DND-41 (cell line): ENCODE measurements around the gene MAP4K1.
A peak's percentile ranks its signal among the peaks of the same experiment; 100 is the strongest.

ENCODE experiments used
- ATAC-seq: fragments of 200-7000 bp; cut with Tn5 transposase; 3 replicates; pipeline ENCODE4 v1.9.1; 2021; ENCODE audit warnings: low read depth; ENCODE audit not compliant: insufficient read depth
- DNase-seq: peaks from one replicate; pipeline ENCODE4 v3.0.0-alpha.2; 2020
- H2AFZ ChIP-seq: 2 replicates; pipeline ENCODE4 v1.6.0; 2012; ENCODE audit warnings: low read depth, low read length
- H3K27ac ChIP-seq: 2 replicates; pipeline ENCODE4 v1.5.1; 2012; ENCODE audit warnings: low read length, inconsistent platforms
- H3K27me3 ChIP-seq: fragments of 200-600 bp; sonication (generic); 2 replicates; pipeline ENCODE4 v1.6.0; 2012; ENCODE audit warnings: low read length, mild to moderate bottlenecking, inconsistent platforms; ENCODE audit not compliant: insufficient read depth, poor library complexity
- H3K36me3 ChIP-seq: 2 replicates; pipeline ENCODE4 v1.5.1; 2012; ENCODE audit warnings: low read length, inconsistent platforms; ENCODE audit not compliant: insufficient read depth
- H3K4me1 ChIP-seq: 2 replicates; pipeline ENCODE4 v1.5.1; 2012; ENCODE audit warnings: mild to moderate bottlenecking, low read length; ENCODE audit not compliant: insufficient read depth
- H3K4me2 ChIP-seq: 2 replicates; pipeline ENCODE4 v1.6.0; 2012; ENCODE audit warnings: mild to moderate bottlenecking, moderate library complexity, low read length, inconsistent platforms; ENCODE audit not compliant: insufficient read depth
- H3K4me3 ChIP-seq, 2 experiments: fragments of 200-600 bp in 1 of 2; shearing (Covaris generic) in 1 of 2; 2 replicates each; pipeline ENCODE4 v1.5.1; 2012 to 2016; ENCODE audit warnings: inconsistent platforms in 2 of 2, low read length in 2 of 2, mild to moderate bottlenecking in 2 of 2, low read depth in 1 of 2, moderate library complexity in 1 of 2
- H3K79me2 ChIP-seq: 2 replicates; pipeline ENCODE4 v1.6.0; 2012; ENCODE audit warnings: low read length, inconsistent platforms; ENCODE audit not compliant: insufficient read depth
- H3K9ac ChIP-seq: 2 replicates; pipeline ENCODE4 v1.6.0; 2012; ENCODE audit warnings: low read depth, mild to moderate bottlenecking, inconsistent platforms, low read length, moderate library complexity
- H3K9me3 ChIP-seq: 2 replicates; pipeline ENCODE4 v1.5.1; 2012; ENCODE audit warnings: low read length, moderate library complexity, mild to moderate bottlenecking, inconsistent platforms; ENCODE audit not compliant: insufficient read depth, severe bottlenecking
- H4K20me1 ChIP-seq: 2 replicates; pipeline ENCODE4 v1.6.0; 2012; ENCODE audit warnings: low read length; ENCODE audit not compliant: insufficient read depth
- CTCF ChIP-seq: IDR thresholded peaks from 2 replicates; pipeline ENCODE4 v1.5.1; 2012; ENCODE audit warnings: borderline replicate concordance, low read length, moderate library complexity, mild to moderate bottlenecking; ENCODE audit not compliant: poor library complexity, severe bottlenecking; ENCODE audit errors: extremely low read depth
- EZH2 ChIP-seq: IDR thresholded peaks from 3 replicates; pipeline ENCODE4 v1.6.1; 2012; ENCODE audit warnings: borderline replicate concordance, low read depth, mild to moderate bottlenecking, moderate library complexity, low read length, inconsistent platforms; ENCODE audit not compliant: severe bottlenecking

The MAP4K1 gene

DNA sequence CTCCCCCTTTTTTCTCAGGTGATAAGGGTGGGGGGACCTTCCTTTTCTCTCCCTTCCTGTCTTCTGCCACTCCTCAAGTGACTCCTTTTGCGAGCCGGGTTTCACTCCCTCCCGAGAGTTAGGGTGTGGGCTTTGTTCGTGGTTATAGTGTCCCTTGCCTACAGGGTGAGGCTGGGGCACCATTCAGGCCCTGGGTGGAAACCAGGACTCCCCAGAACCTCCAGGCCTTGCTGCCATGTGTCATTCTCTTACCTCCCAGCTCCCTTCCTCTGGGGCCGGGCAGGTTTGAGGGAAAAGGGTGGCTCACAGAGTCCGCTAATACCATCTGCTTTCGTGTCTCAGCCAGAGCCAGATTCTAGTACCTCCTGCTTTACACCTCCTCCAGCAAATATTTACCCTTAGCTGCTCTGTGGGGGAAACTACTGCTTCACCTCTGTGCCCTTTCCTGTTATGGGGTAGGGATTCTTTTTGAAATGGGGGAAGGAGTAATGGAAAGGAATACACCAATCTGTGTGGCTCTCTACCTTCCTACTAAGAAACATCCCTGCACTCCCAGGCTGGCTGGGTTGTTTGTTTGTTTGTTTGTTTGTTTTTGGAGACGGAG lies 32.5 kb upstream of the MAP4K1 start:
- Histone ChIP-seq H2AFZ (no peak overlapping the region), H3K4me1 (peaks cover 52% of the 10 kb centered on the region), H3K27ac (no peak overlapping the region), H3K9ac (peak overlapping the region; percentile 90; the same call in 1 of the 2 replicates), H3K79me2 (peaks cover 78% of the 10 kb centered on the region), H3K27me3 (no peaks in the 10 kb centered on the region), H4K20me1 (peaks cover 62% of the 10 kb centered on the region), H3K36me3 (peaks cover 8% of the 10 kb centered on the region; the same call in 1 of the 2 replicates), H3K4me2 (peak overlapping the region; percentile 84), H3K9me3 (no peaks in the 10 kb centered on the region), H3K4me3 (peak overlapping the region in 1 of 2 experiments; percentile 75; a peak in 2 of 4 replicates)
- no peak for DNase-seq
- no peak for ATAC-seq
- TF ChIP-seq CTCF (no peak), EZH2 (no peak)

- peaks cover 54% of the 10 kb centered on the region for H4K20me1 ChIP-seq
- H3K79me2 ChIP-seq = peaks cover 71% of the 10 kb centered on the region
- peak overlapping the region; percentile 84 for H3K4me2 ChIP-seq
- no peak overlapping the region for H2AFZ ChIP-seq
- H3K27ac ChIP-seq = peak overlapping the region; percentile 62; the same call in 1 of the 2 replicates
- H3K4me1 ChIP-seq = peaks cover 46% of the 10 kb centered on the region
- peak overlapping the region; percentile 75 to 98; a peak in 3 of 4 replicates for H3K4me3 ChIP-seq
- H3K9ac ChIP-seq = peak overlapping the region; percentile 90
- TF ChIP-seq EZH2 (no peak), CTCF (no peak)
- H3K27me3 ChIP-seq = no peaks in the 10 kb centered on the region
- DNase-seq (no peak), ATAC-seq (no peak)
- H3K9me3 ChIP-seq = no peaks in the 10 kb centered on the region
- H3K36me3 ChIP-seq = peaks cover 8% of the 10 kb centered on the region; the same call in 1 of the 2 replicates
These were observed 31.8 kb upstream of the MAP4K1 start for GRCh38 chr19:38649305-38650171.

GRCh38 chr19:38648769-38649304 lies 31.1 kb upstream of the MAP4K1 start:
- peak overlapping the region; percentile 90 for H3K9ac ChIP-seq
- H3K27ac ChIP-seq = peak overlapping the region; percentile 62
- peaks cover 50% of the 10 kb centered on the region for H4K20me1 ChIP-seq
- H3K4me1 ChIP-seq = peaks cover 42% of the 10 kb centered on the region
- ATAC-seq (no peak), DNase-seq (no peak)
- TF ChIP-seq EZH2 (no peak), CTCF (no peak)
- no peak overlapping the region for H2AFZ ChIP-seq
- peaks cover 64% of the 10 kb centered on the region for H3K79me2 ChIP-seq
- peaks cover 8% of the 10 kb centered on the region; the same call in 1 of the 2 replicates for H3K36me3 ChIP-seq
- H3K27me3 ChIP-seq = no peaks in the 10 kb centered on the region
- peak overlapping the region; percentile 75 to 98; a peak in 3 of 4 replicates for H3K4me3 ChIP-seq
- H3K9me3 ChIP-seq = no peaks in the 10 kb centered on the region
- peak overlapping the region; percentile 84 for H3K4me2 ChIP-seq
